HG03378 (cell line): ENCODE results near the gene TBC1D26.
"Not testable (repeated sequence)": the region's sequence is repeated elsewhere in the genome, so short reads cannot be mapped to it uniquely, and the experiment has no call there.

Experiments used
- ATAC-seq: cut with Tn5 transposase; IDR thresholded peaks from one replicate; pipeline ENCODE4 v1.9.1; 2021; ENCODE audit warnings: mild to moderate bottlenecking, moderate library complexity; ENCODE audit not compliant: unreplicated experiment

The TBC1D26 gene

GRCh38 chr17:15742921-15743320, 10.8 kb downstream of the TBC1D26 start:
- ATAC-seq = no peak

GRCh38 chr17:15744074-15744676, 12.1 kb downstream of the TBC1D26 start:
- no peak for ATAC-seq

GRCh38 chr17:15744885-15745284, 12.8 kb downstream of the TBC1D26 start:
- ATAC-seq = no peak

GRCh38 chr17:15749403-15749802, 17.3 kb downstream of the TBC1D26 start:
- ATAC-seq = not testable (repeated sequence)

- ATAC-seq = not testable (repeated sequence)
These were observed 36.9 kb downstream of the TBC1D26 start for GRCh38 chr17:15768865-15769533.

- not testable (repeated sequence) for ATAC-seq
These were observed 38.6 kb downstream of the TBC1D26 start for GRCh38 chr17:15770679-15771078.

GRCh38 chr17:15776871-15777270, 44.8 kb downstream of the TBC1D26 start:
- no peak for ATAC-seq

GRCh38 chr17:15777297-15777696, 45.2 kb downstream of the TBC1D26 start:
- no peak for ATAC-seq

- no peak for ATAC-seq
These were observed 45.6 kb downstream of the TBC1D26 start for GRCh38 chr17:15777717-15778116.

GRCh38 chr17:15779119-15779518, 47.0 kb downstream of the TBC1D26 start:
- no peak for ATAC-seq

GRCh38 chr17:15780188-15780587, 48.1 kb downstream of the TBC1D26 start:
- ATAC-seq = no peak

- ATAC-seq = no peak
These were observed 50.8 kb downstream of the TBC1D26 start for GRCh38 chr17:15782866-15783265.

GRCh38 chr17:15783461-15783860, 51.4 kb downstream of the TBC1D26 start:
- no peak for ATAC-seq

- not testable (repeated sequence) for ATAC-seq
These were observed 52.3 kb downstream of the TBC1D26 start for GRCh38 chr17:15784351-15784750.

GRCh38 chr17:15787363-15788075, 55.4 kb downstream of the TBC1D26 start:
- not testable (repeated sequence) for ATAC-seq

- ATAC-seq = not testable (repeated sequence)
These were observed 56.3 kb downstream of the TBC1D26 start for GRCh38 chr17:15788365-15788764.
